ACC112 (cell line): ENCODE results near the gene GNG13.

ENCODE experiments used
- H2AFZ ChIP-seq: fragments of 200-600 bp; sonication (generic); one replicate; pipeline ENCODE4 v1.6.0; 2017; ENCODE audit warnings: antibody characterized with exemption, low read length; ENCODE audit not compliant: unreplicated experiment
- H3K27ac ChIP-seq: fragments of 200-600 bp; sonication (generic); 2 replicates; pipeline ENCODE4 v1.5.1; 2014; ENCODE audit warnings: low read depth, mild to moderate bottlenecking, antibody characterized with exemption, low read length, moderate library complexity
- H3K27me3 ChIP-seq: fragments of 200-600 bp; sonication (generic); 2 replicates; pipeline ENCODE4 v1.6.1; 2014; ENCODE audit warnings: mild to moderate bottlenecking, antibody characterized with exemption, low read length, moderate library complexity, mixed read lengths; ENCODE audit not compliant: insufficient read depth
- H3K36me3 ChIP-seq: fragments of 200-600 bp; sonication (generic); 2 replicates; pipeline ENCODE4 v1.6.1; 2016; ENCODE audit warnings: mild to moderate bottlenecking, antibody characterized with exemption, low read length, moderate library complexity, mixed read lengths; ENCODE audit not compliant: insufficient read depth
- H3K4me1 ChIP-seq: fragments of 200-600 bp; sonication (generic); one replicate; pipeline ENCODE4 v1.6.1; 2016; ENCODE audit warnings: low read length, mixed read lengths; ENCODE audit not compliant: insufficient read depth, unreplicated experiment, control insufficient read depth
- H3K4me3 ChIP-seq: fragments of 200-600 bp; sonication (generic); 2 replicates; pipeline ENCODE4 v1.5.1; 2014; ENCODE audit warnings: mild to moderate bottlenecking, low read depth, low read length
- H3K79me2 ChIP-seq: fragments of 200-600 bp; sonication (generic); one replicate; pipeline ENCODE4 v1.6.0; 2016; ENCODE audit warnings: low read length; ENCODE audit not compliant: control insufficient read depth, unreplicated experiment, insufficient read depth

The GNG13 gene

GRCh38 chr16:783404-784161, 17.0 kb downstream of the GNG13 start:
- Histone ChIP-seq H3K36me3 (no peaks in the 10 kb centered on the region), H3K27me3 (no peaks in the 10 kb centered on the region), H3K27ac (no peak overlapping the region), H3K79me2 (peaks cover 12% of the 10 kb centered on the region), H3K4me1 (peaks cover 9% of the 10 kb centered on the region), H2AFZ (no peak overlapping the region), H3K4me3 (no peak overlapping the region)

DNA sequence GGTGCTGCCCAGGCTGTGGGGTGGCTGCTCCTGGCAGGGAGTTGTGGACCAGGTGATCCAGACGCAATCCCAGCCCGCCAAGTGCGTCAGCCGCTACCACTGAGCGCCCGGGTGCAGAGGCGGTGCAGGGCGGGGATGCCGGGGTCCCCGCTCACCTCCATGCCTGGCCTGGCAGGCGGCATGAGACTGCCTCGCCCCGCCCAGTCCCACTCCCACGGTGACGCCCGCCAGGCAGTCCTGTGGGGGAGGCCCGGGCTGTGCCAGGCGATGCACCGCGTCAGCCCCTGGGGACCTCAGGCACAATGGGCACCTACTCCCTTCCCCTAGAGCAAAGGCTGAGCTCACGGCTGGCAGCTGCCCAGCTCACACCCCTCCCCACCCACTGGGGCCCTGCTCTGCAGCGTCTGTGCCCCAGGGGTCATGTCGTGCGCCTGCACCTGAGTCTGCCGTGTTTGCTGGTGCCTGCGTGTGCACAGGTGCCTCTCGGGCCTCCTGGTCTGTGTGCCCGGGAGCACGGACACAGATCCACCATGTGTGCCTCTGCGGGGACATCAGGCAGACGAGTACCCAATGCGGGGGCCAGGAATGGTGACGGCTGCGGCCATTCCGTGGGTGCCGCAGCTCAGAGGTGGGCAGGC, 17.6 kb downstream of the GNG13 start:
- H2AFZ ChIP-seq: no peak overlapping the region
- peaks cover 9% of the 10 kb centered on the region for H3K4me1 ChIP-seq
- H3K4me3 ChIP-seq: no peak overlapping the region
- no peak overlapping the region for H3K27ac ChIP-seq
- H3K27me3 ChIP-seq: no peaks in the 10 kb centered on the region
- H3K79me2 ChIP-seq: peaks cover 11% of the 10 kb centered on the region
- H3K36me3 ChIP-seq: no peaks in the 10 kb centered on the region

GRCh38 chr16:782258-782657, 18.3 kb downstream of the GNG13 start:
- Histone ChIP-seq H3K4me3 (no peak overlapping the region), H3K4me1 (peaks cover 7% of the 10 kb centered on the region), H3K27ac (no peak overlapping the region), H3K36me3 (no peaks in the 10 kb centered on the region), H2AFZ (no peak overlapping the region), H3K27me3 (no peaks in the 10 kb centered on the region), H3K79me2 (peaks cover 4% of the 10 kb centered on the region)

- Histone ChIP-seq H3K4me1 (peaks cover 3% of the 10 kb centered on the region), H3K36me3 (no peaks in the 10 kb centered on the region), H3K4me3 (no peak overlapping the region), H3K27ac (no peak overlapping the region), H3K79me2 (no peaks in the 10 kb centered on the region), H3K27me3 (no peaks in the 10 kb centered on the region), H2AFZ (no peak overlapping the region)
Measured at GRCh38 chr16:781346-782010, 19.1 kb downstream of the GNG13 start.

- Histone ChIP-seq H2AFZ (no peak overlapping the region), H3K27me3 (no peaks in the 10 kb centered on the region), H3K36me3 (no peaks in the 10 kb centered on the region), H3K27ac (no peak overlapping the region), H3K4me1 (peaks cover 3% of the 10 kb centered on the region), H3K79me2 (no peaks in the 10 kb centered on the region), H3K4me3 (no peak overlapping the region)
Measured at GRCh38 chr16:780296-780695, 20.2 kb downstream of the GNG13 start.

GRCh38 chr16:779561-779960, 21.0 kb downstream of the GNG13 start:
- Histone ChIP-seq H3K36me3 (no peaks in the 10 kb centered on the region), H3K27me3 (no peaks in the 10 kb centered on the region), H3K27ac (no peak overlapping the region), H3K4me3 (no peak overlapping the region), H3K79me2 (no peaks in the 10 kb centered on the region), H3K4me1 (peaks cover 3% of the 10 kb centered on the region), H2AFZ (no peak overlapping the region)

GRCh38 chr16:778909-779527, 21.5 kb downstream of the GNG13 start:
- Histone ChIP-seq H3K27me3 (no peaks in the 10 kb centered on the region), H3K4me1 (peaks cover 3% of the 10 kb centered on the region), H2AFZ (no peak overlapping the region), H3K79me2 (no peaks in the 10 kb centered on the region), H3K4me3 (no peak overlapping the region), H3K27ac (no peak overlapping the region), H3K36me3 (no peaks in the 10 kb centered on the region)

GRCh38 chr16:778447-778846, 22.1 kb downstream of the GNG13 start:
- Histone ChIP-seq H3K27ac (no peak overlapping the region), H2AFZ (no peak overlapping the region), H3K36me3 (no peaks in the 10 kb centered on the region), H3K4me3 (no peak overlapping the region), H3K27me3 (no peaks in the 10 kb centered on the region), H3K4me1 (no peaks in the 10 kb centered on the region), H3K79me2 (no peaks in the 10 kb centered on the region)

GRCh38 chr16:777826-778225, 22.7 kb downstream of the GNG13 start:
- peak overlapping the region; percentile 14 for H2AFZ ChIP-seq
- no peaks in the 10 kb centered on the region for H3K36me3 ChIP-seq
- no peak overlapping the region for H3K4me3 ChIP-seq
- no peaks in the 10 kb centered on the region for H3K4me1 ChIP-seq
- H3K27ac ChIP-seq: no peak overlapping the region
- no peaks in the 10 kb centered on the region for H3K79me2 ChIP-seq
- H3K27me3 ChIP-seq: no peaks in the 10 kb centered on the region

DNA sequence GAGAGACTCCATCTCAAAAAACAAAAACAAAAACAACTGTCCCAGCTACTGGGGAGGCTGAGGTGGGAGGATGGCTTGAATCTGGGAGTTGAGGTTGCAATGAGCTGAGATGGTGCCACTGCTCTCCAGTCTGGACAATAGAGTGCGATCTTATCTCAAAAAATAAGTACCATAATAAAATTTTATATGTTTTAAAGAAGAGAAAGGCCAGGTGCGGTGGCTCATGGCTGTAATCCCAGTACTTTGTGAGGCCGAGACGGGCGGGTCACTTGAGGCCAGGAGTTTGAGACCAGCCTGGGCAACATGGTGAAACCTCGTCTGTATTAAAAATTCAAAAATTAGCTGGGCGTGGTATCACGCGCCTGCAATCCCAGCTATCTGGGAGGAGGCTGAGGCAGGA, 23.7 kb downstream of the GNG13 start:
- Histone ChIP-seq H3K27ac (no peak overlapping the region), H3K79me2 (no peaks in the 10 kb centered on the region), H2AFZ (no peak overlapping the region), H3K27me3 (no peaks in the 10 kb centered on the region), H3K4me3 (no peak overlapping the region), H3K4me1 (no peaks in the 10 kb centered on the region), H3K36me3 (no peaks in the 10 kb centered on the region)
